GM20431 (cell line): Measurements from ENCODE around the gene IGLL1.

Experiments used
- in situ Hi-C: fragments of 300-500 bp; cut with MseI, MboI; formaldehyde crosslinking; loops from one replicate; pipeline ENCODE4 v1.15.0; 2020; ENCODE audit warnings: low sequenced_read_pairs; ENCODE audit not compliant: unreplicated experiment

The IGLL1 gene

DNA sequence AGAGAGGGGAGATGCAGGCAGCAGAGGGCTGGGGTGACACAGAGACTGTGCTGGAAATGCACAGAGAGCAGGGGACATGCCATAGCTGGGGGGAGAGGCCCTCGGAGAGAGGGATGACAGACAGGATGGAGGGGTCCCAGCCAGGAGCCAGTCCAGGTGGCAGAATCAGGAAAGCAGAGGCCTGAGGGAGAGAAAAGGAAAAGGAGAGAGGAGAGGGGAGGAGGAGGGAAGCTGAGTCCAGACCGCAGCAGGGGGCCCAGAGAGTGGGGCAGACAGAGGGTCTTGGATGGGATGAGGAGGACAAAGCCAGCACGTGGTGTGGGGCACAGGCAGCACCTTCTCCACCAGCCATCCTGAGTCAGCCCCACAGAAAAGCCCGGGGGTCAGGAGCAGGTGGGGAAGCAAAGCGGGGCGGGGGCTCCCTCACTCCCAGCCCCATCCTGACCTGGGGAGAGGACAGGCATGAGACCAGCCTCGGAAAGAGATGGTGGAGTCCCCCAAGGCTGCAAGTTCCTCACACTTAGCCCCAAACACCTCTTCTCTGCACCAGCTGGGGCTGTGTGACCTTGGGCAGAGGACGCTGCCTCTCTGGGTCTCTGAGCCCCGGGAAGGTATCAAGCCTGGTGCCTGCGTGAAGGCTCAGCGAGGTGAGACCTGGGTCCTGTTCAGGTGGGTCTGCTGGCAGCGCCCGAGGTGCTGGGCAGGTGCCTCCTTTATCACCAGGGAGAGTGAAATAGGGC lies 48.0 kb downstream of the IGLL1 start:
- in situ Hi-C loops = no loop called here

GRCh38 chr22:23531283-23531956 lies 48.7 kb downstream of the IGLL1 start:
- in situ Hi-C loops = no loop called here

DNA sequence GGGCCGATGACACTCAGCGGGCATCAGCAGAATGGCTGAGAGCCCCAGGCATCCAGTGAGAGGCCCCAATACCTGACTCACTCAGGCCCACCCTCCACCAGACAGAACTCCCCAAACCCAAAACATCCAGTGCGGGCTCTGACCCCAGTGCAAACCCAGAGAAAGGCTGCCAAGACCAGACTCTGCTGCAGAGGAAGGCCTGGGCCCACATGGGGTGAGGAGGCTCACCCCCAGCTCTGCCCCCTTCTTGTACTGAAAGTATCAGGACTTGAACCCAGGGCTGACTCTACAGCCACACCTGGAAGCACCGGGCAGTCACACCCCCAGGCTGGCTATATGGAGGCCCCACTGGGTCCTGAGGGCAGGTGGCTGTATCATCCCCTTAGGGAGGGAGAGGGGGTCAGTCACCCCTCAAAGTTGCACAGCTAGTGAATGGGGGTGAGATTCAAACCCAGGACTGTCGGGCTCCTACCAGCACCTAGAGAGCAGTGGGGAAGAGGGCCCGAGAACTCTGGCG lies 49.3 kb downstream of the IGLL1 start:
- in situ Hi-C loops = no loop called here

GRCh38 chr22:23530106-23530505 lies 50.0 kb downstream of the IGLL1 start:
- in situ Hi-C loops = no loop called here

- in situ Hi-C loops = no loop called here
These were observed 50.7 kb downstream of the IGLL1 start for GRCh38 chr22:23529166-23530103.

DNA sequence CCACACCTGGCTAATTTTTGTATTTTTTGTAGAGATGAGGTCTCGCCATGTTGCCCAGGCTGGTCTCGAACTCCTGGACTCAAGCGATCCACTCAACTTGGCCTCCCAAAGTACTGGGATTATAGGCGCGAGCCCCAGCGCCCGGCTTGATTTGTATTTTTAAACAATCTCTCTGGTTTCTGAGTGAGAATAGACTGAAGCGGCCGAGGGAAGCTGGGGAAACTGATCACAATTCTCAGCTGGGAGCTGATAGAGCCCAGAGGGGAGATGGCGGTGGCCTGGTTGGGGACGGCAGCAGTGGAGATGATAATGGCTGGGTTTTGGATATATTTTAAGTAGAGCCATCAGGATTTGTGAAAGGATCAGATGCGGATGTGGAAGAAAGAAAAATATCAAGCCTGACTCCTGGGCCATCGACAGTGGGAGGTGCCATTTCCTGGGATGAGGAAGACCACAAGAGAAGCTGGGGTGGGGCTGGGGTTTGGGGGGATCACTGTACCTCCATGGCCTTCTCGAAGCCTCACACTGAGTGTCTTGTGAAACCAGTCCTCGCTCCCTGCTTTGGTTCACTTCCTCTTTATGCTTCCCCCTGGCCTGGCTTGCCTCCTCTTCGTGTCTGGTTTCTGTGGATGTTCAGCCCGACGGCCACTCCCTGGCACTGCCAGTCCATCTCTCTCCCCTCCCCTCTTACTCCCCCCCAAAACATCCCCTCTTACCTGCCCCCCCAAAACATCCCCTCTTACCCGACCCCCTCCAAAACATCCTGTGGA lies 51.9 kb downstream of the IGLL1 start:
- in situ Hi-C loops = no loop called here

DNA sequence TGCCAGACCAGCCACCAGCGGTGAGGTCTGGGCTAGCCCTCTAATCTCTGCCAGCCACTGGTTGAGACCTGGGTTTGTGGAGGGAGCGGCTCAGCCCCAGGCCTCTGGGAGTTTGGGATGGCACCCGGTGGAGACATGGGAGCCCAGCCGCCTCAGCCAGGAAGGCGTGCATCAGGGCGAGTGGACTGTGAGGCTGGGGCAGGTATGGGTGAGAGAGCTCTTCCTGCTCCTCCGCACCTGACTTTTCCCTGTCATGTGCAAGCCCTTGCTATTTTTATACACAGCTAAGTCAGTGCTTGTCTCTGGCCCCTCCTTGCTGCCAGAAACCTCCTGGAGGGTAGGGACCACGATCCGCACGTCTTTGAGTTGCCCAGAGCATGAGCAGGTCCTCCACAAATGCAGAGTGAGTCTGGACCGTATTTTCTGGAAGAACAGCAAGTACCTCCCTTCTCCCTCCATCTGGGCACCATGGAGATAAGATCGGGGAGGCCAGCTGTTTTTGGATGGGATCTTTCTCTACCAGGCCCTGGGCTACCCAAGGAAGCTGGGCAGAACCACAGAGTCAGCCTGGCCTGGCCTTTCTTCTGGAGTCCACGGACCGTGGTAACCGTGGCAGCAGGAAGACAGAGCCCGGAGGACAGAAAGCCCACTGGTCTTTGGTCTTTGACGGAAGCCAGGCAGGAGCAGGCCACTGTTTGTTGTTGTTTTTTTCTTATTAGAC lies 53.3 kb downstream of the IGLL1 start:
- in situ Hi-C loops = no loop called here

DNA sequence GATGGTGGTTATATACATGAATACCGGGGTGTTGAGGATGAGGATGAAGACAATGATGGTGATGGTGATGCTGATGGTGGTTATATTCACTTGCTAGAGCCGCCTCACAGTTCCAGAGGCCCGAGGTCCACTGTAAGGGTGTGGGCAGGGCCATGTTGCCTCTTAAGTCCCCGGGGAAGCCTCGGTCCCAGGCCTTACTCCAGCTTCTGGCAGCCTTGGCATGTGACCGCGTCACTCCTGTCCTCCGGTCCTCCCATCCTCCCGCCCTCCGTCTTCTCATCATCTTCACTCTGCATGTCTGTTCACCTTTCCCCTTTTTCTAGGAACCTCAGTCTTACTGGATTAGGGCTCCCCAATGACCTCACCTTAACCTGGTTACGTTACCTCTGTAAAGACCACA lies 54.6 kb downstream of the IGLL1 start:
- in situ Hi-C loops = no loop called here

- in situ Hi-C loops = no loop called here
These were observed 55.9 kb downstream of the IGLL1 start for GRCh38 chr22:23524226-23524625.

DNA sequence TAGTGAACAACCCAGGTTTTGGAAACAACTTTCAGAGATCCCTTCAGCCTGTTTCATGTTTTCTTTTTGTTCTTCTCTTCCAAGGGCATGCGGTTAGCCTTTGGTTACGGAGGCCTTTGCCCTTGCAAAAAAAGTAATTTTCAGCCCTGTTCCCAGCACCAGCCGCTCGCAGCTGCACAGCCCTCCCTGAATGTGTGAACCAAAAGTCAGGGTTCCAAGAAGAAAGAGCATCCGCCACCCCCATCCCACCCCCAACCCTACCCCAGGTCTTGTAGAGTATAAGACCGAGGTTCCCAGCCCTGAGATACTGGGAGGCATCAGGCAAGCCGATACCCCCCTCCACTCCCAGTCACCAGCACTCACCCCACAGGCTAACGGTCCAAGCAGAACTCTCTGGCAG lies 56.4 kb downstream of the IGLL1 start:
- in situ Hi-C loops = no loop called here
